Measurements from ENCODE around the gene TRAF2. TPM values are rescaled to one million over a fixed set of nuclear protein-coding genes. Genes with fewer than 3 reads are reported as not detected.
"Not testable (repeated sequence)": the region's sequence is repeated elsewhere in the genome, so short reads cannot be mapped to it uniquely, and the experiment has no call there.

Gene TRAF2
- polyA plus RNA-seq, 5 donors = 10.8 to 16.5 (median 13.9) TPM

- DNase-seq = no peak
These were observed 4.6 kb upstream of the TRAF2 start for GRCh38 chr9:136881691-136882108.

- no peak for DNase-seq
These were observed 4.0 kb upstream of the TRAF2 start for GRCh38 chr9:136882109-136882946.

- not testable (repeated sequence) for DNase-seq
These were observed 3.4 kb upstream of the TRAF2 start for GRCh38 chr9:136882947-136883283.

- DNase-seq = not testable (repeated sequence)
These were observed 2.6 kb upstream of the TRAF2 start for GRCh38 chr9:136883670-136884069.

GRCh38 chr9:136886610-136887597, 588 bp downstream of the TRAF2 start:
- no peak for DNase-seq

- DNase-seq = no peak
These were observed 2.1 kb downstream of the TRAF2 start for GRCh38 chr9:136888454-136888853.

- no peak for DNase-seq
These were observed 3.5 kb downstream of the TRAF2 start for GRCh38 chr9:136889858-136890257.

- no peak for DNase-seq
These were observed 4.3 kb downstream of the TRAF2 start for GRCh38 chr9:136890661-136891060.

GRCh38 chr9:136896027-136896426, 9.7 kb downstream of the TRAF2 start:
- DNase-seq = no peak

- DNase-seq = no peak
These were observed 12.3 kb downstream of the TRAF2 start for GRCh38 chr9:136898483-136899100.

- DNase-seq = no peak
These were observed 12.9 kb downstream of the TRAF2 start for GRCh38 chr9:136899196-136899595.

GRCh38 chr9:136900556-136900955, 14.2 kb downstream of the TRAF2 start:
- DNase-seq = no peak

- DNase-seq = no peak
These were observed 14.7 kb downstream of the TRAF2 start for GRCh38 chr9:136900988-136901515.

GRCh38 chr9:136901516-136902258, 15.4 kb downstream of the TRAF2 start:
- DNase-seq = no peak

GRCh38 chr9:136902259-136902821, 16.0 kb downstream of the TRAF2 start:
- no peak for DNase-seq

GRCh38 chr9:136903041-136903554, 16.8 kb downstream of the TRAF2 start:
- no peak for DNase-seq

GRCh38 chr9:136906266-136906665, 19.9 kb downstream of the TRAF2 start:
- DNase-seq = no peak

- DNase-seq = no peak
These were observed 20.9 kb downstream of the TRAF2 start for GRCh38 chr9:136907011-136907914.

GRCh38 chr9:136910197-136910900, 24.0 kb downstream of the TRAF2 start:
- DNase-seq = no peak

Data from right lung (tissue), 5 donors.